Psoas muscle (tissue), 8 donors: Measurements from ENCODE around the gene CASZ1. TPM values are rescaled to one million over a fixed set of nuclear protein-coding genes. Genes with fewer than 3 reads are reported as not detected.

Source experiments
- ATAC-seq, 4 donors: fragments of 200-7000 bp; cut with Tn5 transposase; one replicate each; pipeline ENCODE4 v1.9.1; 2020; ENCODE audit warnings: moderate library complexity in 3 of 4, mild to moderate bottlenecking in 2 of 4
- DNase-seq, 2 donors: peaks; one replicate each; pipeline ENCODE4 v3.0.0-alpha.2; 2020
- H3K27ac ChIP-seq: fragments of 200-600 bp; one replicate; pipeline ENCODE4 v1.8.0; 2022
- H3K27me3 ChIP-seq, 3 donors: fragments of 200-600 bp in 1 of 3; one replicate each; pipeline versions ENCODE4 v1.6.1 to v1.8.0; 2013 to 2022; ENCODE audit warnings: low read length in 2 of 3, mild to moderate bottlenecking in 2 of 3, moderate library complexity in 1 of 3; ENCODE audit not compliant: insufficient read depth in 3 of 3
- H3K36me3 ChIP-seq, 2 donors: fragments of 200-600 bp in 1 of 2; one replicate each; pipeline versions ENCODE4 v1.6.1 to v1.8.0; 2013 to 2022; ENCODE audit warnings: low read depth in 1 of 2, mild to moderate bottlenecking in 1 of 2, moderate library complexity in 1 of 2; ENCODE audit not compliant: insufficient read depth in 1 of 2
- H3K4me1 ChIP-seq: fragments of 200-600 bp; one replicate; pipeline ENCODE4 v1.8.0; 2022
- H3K4me3 ChIP-seq: fragments of 200-600 bp; one replicate; pipeline ENCODE4 v1.8.0; 2022; ENCODE audit warnings: mild to moderate bottlenecking
- H3K9me3 ChIP-seq: fragments of 200-600 bp; one replicate; pipeline ENCODE4 v1.8.0; 2022
- WGBS, 3 donors: extraction: QIAGEN DNeasy Blood & Tissue Kit; methylation state at CpG; one replicate each; pipeline versions ENCODE4 v1.1.6 to v1.1.7; 2013; 5-methylcytosine and 5-hydroxymethylcytosine counted together
- intact Hi-C, 2 donors: fragments of 100-400 bp; cut with DNase I; formaldehyde crosslinking; loops; one replicate each; pipeline versions ENCODE4 v1.11.0 to v1.14.2; 2022
- polyA plus RNA-seq, 3 donors: library from polyadenylated mRNA; stranded (reverse); fragments of 200-250 nt; gene quantifications; one replicate each; pipeline ENCODE4 v1.2.3, GENCODE V29; 2013
- total RNA-seq, 4 donors: library from RNA; stranded (reverse); fragmentation: NEBNext Ultra II Directional in 2 of 4; extraction: Animal tissue kit (Norgen Biotek cat#: 25700) in 2 of 4; gene quantifications; one replicate each; pipeline versions ENCODE4 v1.2.1 to v1.2.4, GENCODE V29; 2021 to 2023
- TF ChIP-seq, protein P1 (sequence below): fragments of 200-600 bp; IDR thresholded peaks from one replicate; pipeline ENCODE4 v1.8.0; 2022; ENCODE audit warnings: antibody characterized with exemption
- donor health status: healthy with polysubstance abuse.
- donor health status: DM: no; HTN: no; CAD: no; lungs with moderate emphysema.
- donor health status: Bipolar disorder and iron deficiency.
- donor health status: healthy.
- donor health status: DM: yes; HTN: yes; CAD: no.
- donor health status: DM: no; HTN: no; CAD: no.
- donor health status: DM: no; HTN: no; CAD: no.
- donor health status: DM: yes; HTN: yes; CAD: no.

CASZ1 gene
- total and polyA plus RNA-seq, 7 donors = 2.6 to 83.3 (median 53.1) TPM

DNA sequence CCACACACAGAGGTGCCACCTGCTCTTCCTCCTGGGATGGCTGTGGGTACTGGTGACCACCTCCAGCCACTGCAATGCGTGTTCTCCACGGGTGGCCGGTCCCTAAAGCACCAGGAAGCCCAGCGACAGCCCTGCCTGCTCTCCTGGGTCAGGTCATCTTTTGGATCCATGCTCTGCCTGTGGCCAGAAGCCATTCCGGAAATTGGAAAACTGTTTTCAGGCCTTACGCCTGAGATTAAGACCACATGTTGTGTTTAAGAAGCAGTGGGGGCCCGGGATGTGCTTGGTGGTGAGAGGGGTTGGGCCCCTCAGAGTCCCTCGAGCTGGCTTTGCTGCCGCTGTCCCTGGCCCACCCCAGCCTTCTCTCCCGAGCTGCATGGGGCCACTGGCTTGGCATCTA lies 170.9 kb downstream of the CASZ1 start:
- H3K36me3 ChIP-seq = peaks cover 0 to 49% of the 10 kb centered on the region in 2 donors
- TF ChIP-seq, protein P1, sequence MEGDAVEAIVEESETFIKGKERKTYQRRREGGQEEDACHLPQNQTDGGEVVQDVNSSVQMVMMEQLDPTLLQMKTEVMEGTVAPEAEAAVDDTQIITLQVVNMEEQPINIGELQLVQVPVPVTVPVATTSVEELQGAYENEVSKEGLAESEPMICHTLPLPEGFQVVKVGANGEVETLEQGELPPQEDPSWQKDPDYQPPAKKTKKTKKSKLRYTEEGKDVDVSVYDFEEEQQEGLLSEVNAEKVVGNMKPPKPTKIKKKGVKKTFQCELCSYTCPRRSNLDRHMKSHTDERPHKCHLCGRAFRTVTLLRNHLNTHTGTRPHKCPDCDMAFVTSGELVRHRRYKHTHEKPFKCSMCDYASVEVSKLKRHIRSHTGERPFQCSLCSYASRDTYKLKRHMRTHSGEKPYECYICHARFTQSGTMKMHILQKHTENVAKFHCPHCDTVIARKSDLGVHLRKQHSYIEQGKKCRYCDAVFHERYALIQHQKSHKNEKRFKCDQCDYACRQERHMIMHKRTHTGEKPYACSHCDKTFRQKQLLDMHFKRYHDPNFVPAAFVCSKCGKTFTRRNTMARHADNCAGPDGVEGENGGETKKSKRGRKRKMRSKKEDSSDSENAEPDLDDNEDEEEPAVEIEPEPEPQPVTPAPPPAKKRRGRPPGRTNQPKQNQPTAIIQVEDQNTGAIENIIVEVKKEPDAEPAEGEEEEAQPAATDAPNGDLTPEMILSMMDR = no peak
- peak in 1 of 2 donors; percentile 42 for DNase-seq
- H3K4me3 ChIP-seq = no peak overlapping the region
- no peaks in the 10 kb centered on the region for H3K9me3 ChIP-seq
- no peaks in the 10 kb centered on the region for H3K4me1 ChIP-seq
- H3K27ac ChIP-seq = no peak overlapping the region
- 68 to 78% (median 73%) methylated on average over 10 of the region's 10 CpGs for WGBS, 3 donors
- H3K27me3 ChIP-seq = no peaks in the 10 kb centered on the region
- intact Hi-C loops = loop anchor here in 1 of 2 donors (5.0 kb wide), 1 partner anchor 83 kb away; no protein-coding TSS in a partner anchor
- ATAC-seq = no peak

DNA sequence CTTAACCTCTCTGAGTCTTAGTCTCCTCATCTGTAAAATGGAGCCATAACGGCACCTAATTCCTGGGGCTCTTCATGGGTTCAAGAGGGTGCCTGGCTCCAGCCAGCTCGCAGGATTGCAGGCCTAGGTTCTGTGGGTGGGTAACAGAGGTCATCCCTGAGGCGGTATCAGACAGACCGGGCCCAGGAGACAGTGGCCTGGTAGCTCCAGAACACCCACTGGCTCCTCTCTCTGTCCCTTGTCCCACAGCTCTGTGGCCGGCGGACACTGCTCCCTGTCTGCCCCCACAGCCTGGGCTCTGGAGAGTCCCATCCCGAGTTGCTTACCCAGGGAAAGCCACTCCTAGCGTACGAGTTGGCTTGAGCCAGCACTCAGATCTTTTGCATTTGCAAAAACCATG lies 171.4 kb downstream of the CASZ1 start:
- Histone ChIP-seq H3K36me3 (peaks cover 0 to 44% of the 10 kb centered on the region in 2 donors), H3K27ac (no peak overlapping the region), H3K4me3 (no peak overlapping the region), H3K4me1 (no peaks in the 10 kb centered on the region), H3K27me3 (no peaks in the 10 kb centered on the region), H3K9me3 (no peaks in the 10 kb centered on the region)
- TF ChIP-seq, protein P1 = no peak
- DNase-seq = no peak
- intact Hi-C loops = loop anchor here in 1 of 2 donors (5.0 kb wide), 1 partner anchor 83 kb away; no protein-coding TSS in a partner anchor
- WGBS, 3 donors = 89 to 93% (median 90%) methylated on average over 9 of the region's 9 CpGs
- peak in 1 of 4 donors; percentile 13 for ATAC-seq

DNA sequence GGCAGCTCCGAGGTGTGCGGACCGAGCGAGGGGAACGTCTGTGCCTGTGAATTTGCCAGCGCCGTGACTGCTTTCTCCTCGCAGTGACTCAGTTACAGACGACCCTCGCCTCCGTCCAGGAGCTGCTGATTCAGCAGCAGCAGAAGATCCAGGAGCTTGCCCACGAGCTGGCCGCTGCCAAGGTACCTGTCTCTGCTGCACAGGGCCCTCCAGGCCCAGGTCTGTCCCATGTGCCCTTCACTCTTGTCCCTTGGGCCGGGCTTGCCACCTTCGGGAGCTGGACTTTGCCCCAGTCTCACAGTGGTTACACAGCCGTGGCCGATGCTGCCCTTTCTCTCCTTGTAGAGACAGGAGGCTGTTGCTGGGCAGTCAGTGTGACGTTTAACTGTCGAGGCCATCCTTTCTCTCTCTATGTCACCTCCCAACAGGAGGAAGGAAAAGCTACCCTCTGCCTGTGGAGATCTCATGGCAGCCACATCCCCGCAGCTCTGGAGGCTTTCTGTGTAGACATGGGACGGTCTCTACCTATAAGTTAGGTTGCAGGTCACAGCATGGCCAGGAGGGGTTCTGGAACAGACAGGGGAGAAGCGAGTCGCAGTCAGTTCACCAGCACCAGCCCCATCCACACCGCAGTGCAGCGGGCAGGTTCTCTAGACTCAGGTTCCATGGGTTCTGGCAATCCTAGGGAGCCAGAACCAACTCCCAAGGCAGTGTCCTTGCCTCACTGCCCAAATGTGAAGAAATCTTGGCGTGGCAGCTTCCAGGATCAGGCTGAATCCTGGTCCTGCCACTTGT lies 172.0 kb downstream of the CASZ1 start:
- ATAC-seq (no peak), DNase-seq (no peak)
- TF ChIP-seq, protein P1 = no peak
- Histone ChIP-seq H3K27me3 (no peaks in the 10 kb centered on the region), H3K4me1 (no peaks in the 10 kb centered on the region), H3K4me3 (no peak overlapping the region), H3K9me3 (no peaks in the 10 kb centered on the region), H3K27ac (no peak overlapping the region), H3K36me3 (peaks cover 0 to 38% of the 10 kb centered on the region in 2 donors)
- intact Hi-C loops = loop anchor here in 1 of 2 donors (5.0 kb wide), 1 partner anchor 82 kb away; no protein-coding TSS in a partner anchor
- WGBS, 3 donors = 94 to 98% (median 96%) methylated on average over 26 of the region's 26 CpGs

DNA sequence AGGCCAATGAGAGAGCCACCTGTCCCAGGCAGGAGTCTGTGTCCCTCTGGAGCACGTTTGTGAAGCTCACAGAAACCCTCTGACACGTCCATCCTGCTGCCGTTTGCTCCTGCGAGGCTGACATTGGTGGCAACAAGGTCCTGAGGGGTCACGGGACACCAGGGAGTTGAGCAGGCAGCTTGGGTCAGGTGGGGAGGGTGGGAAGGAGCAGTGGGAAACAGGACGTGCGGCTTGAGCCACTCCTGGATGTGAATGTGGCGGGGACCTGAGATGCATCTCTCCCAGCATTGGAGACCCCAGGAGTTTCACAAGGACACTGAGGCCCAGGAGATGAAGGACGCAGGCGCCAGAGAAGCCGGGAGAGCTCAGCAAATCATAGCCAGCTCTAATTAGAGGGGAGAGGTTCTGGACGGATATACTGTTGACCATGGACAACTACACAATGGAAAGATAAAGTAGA lies 172.7 kb downstream of the CASZ1 start:
- Histone ChIP-seq H3K4me1 (no peaks in the 10 kb centered on the region), H3K36me3 (peaks cover 0 to 33% of the 10 kb centered on the region in 2 donors), H3K4me3 (no peak overlapping the region), H3K27ac (no peak overlapping the region), H3K27me3 (no peaks in the 10 kb centered on the region), H3K9me3 (no peaks in the 10 kb centered on the region)
- ATAC-seq (no peak), DNase-seq (no peak)
- intact Hi-C loops = no loop called here
- WGBS, 3 donors = 93 to 95% (median 95%) methylated on average over 12 of the region's 12 CpGs
- TF ChIP-seq, protein P1 = no peak
